Activated T-cell treated with anti-CD3 and anti-CD28 coated beads, Interleukin-2, amount 50 U/mL, for 24 hours (primary cell): ENCODE measurements around the gene WNT7A.

Experiments used
- DNase-seq: peaks from one replicate; pipeline ENCODE4 v3.0.0-alpha.2; 2020
- H3K27ac Mint-ChIP-seq: 2 replicates; pipeline ENCODE4 v1.8.0; 2020; ENCODE audit warnings: mild to moderate bottlenecking, mixed read lengths
- H3K27me3 Mint-ChIP-seq: 2 replicates; pipeline ENCODE4 v1.8.0; 2020; ENCODE audit warnings: mixed read lengths
- H3K36me3 Mint-ChIP-seq: 2 replicates; pipeline ENCODE4 v1.8.0; 2020; ENCODE audit warnings: low read depth, mixed read lengths
- H3K4me1 Mint-ChIP-seq: 2 replicates; pipeline ENCODE4 v1.8.0; 2020; ENCODE audit warnings: low read depth, mixed read lengths
- H3K4me3 Mint-ChIP-seq: 2 replicates; pipeline ENCODE4 v1.8.0; 2020; ENCODE audit warnings: mild to moderate bottlenecking, moderate library complexity, mixed read lengths
- H3K9me3 Mint-ChIP-seq: 2 replicates; pipeline ENCODE4 v1.8.0; 2020; ENCODE audit warnings: mixed read lengths

The WNT7A gene

DNA sequence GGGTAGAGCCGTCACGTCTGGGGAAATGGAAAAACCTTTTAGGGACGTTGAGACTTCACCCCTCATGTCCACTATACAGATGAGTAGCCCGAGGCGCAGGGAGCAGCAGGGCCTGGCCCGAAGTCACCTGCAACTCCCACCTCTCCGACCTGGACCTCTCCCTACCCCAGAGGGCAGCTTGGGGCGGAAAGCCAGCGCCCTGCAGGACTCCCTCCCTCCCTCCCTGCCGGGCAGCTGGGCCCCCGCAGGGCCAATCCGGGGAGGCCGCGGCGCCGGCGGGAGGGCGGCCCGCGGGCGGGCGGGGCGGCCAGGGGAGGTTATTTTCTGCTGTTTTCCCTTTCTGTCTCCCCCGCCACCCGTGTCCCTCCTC lies 2.0 kb downstream of the WNT7A start:
- Mint-ChIP-seq H3K9me3 (no peaks in the 10 kb centered on the region), H3K27ac (no peak overlapping the region), H3K36me3 (no peaks in the 10 kb centered on the region), H3K27me3 (peaks cover 45% of the 10 kb centered on the region), H3K4me3 (peak overlapping the region; percentile 69), H3K4me1 (peaks cover 12% of the 10 kb centered on the region)
- DNase-seq, result peak; percentile 45

DNA sequence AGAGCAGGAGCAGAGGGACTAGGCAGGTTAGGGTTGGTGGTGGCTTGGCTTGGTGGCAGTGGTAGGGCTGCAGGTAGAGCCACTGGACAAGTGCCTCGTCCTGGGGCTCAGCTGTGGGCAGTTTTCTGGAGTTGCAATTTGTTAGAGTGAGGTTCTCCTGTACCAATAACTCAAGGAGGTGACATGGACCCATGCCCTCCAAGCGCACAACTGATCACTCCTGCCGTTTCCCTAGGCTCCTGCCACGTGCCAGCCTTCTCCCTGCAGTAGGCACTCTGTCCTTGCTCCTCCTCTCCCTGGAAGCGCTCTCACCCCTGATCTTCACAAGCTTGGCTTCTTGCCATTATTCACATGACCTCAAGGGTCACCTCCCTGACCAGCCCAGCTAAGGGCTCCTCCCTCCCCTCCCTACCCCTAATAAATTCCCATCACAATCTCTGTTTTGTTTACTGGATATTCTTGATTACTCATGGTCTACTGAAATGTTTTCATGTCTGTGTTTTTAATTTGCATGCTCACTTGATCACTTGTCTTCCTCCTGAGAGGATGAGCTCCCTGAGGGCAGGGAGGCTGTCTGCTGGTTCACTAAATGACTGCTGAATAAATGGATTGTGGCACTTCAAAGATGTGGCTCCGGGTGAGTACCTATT lies 3.3 kb downstream of the WNT7A start:
- no peak overlapping the region for H3K27ac Mint-ChIP-seq
- DNase-seq, result peak; percentile 17
- peaks cover 12% of the 10 kb centered on the region for H3K4me1 Mint-ChIP-seq
- peaks cover 3% of the 10 kb centered on the region for H3K9me3 Mint-ChIP-seq
- H3K27me3 Mint-ChIP-seq, result peaks cover 32% of the 10 kb centered on the region
- no peak overlapping the region for H3K4me3 Mint-ChIP-seq
- peaks cover 3% of the 10 kb centered on the region for H3K36me3 Mint-ChIP-seq

DNA sequence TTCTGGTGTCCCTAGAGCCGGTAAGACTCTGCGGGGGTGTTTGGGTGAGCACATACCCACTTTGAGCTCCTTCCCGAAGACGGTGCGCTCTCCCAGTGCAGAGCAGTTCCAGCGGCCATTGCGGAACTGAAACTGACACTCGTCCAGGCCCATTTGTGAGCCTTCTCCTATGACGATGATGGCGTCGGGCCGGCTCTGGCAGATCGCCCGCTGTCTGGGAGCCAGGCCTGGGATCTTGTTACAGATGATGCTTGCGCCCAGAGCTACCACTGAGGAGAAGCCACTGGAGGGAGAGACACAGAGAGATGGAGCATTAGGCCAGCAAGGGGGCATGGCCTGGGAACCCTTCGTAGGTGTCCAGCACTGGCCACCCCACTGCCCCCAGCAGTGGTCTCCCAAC lies 5.0 kb downstream of the WNT7A start:
- H3K27ac Mint-ChIP-seq, result no peak overlapping the region
- no peak overlapping the region for H3K4me3 Mint-ChIP-seq
- H3K4me1 Mint-ChIP-seq, result peaks cover 13% of the 10 kb centered on the region
- no peak for DNase-seq
- peaks cover 25% of the 10 kb centered on the region for H3K27me3 Mint-ChIP-seq
- peaks cover 3% of the 10 kb centered on the region for H3K36me3 Mint-ChIP-seq
- H3K9me3 Mint-ChIP-seq, result peaks cover 3% of the 10 kb centered on the region

DNA sequence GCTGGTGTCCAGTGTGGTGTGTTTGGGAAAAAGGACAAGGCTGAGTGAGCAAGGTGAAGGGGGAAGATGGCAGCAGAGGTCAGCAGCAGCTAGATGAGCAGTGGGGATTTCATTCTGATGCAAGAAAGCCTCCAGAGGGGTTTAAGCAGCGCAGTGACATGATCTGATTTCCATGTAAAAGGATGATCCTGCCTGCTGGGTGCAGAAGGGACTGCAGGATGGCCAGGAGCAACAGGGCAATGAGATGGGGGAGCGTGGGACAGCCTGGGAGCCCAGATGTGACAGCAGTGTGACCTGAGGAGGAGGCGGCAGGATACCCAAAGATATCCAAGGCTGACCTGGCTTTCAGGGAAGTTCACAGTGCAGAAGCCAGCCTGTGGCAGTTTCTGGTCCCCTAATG lies 6.1 kb downstream of the WNT7A start:
- DNase-seq, result no peak
- Mint-ChIP-seq H3K27ac (no peak overlapping the region), H3K4me3 (no peak overlapping the region), H3K36me3 (peaks cover 3% of the 10 kb centered on the region), H3K9me3 (peaks cover 3% of the 10 kb centered on the region), H3K4me1 (peaks cover 10% of the 10 kb centered on the region), H3K27me3 (peaks cover 20% of the 10 kb centered on the region)

DNA sequence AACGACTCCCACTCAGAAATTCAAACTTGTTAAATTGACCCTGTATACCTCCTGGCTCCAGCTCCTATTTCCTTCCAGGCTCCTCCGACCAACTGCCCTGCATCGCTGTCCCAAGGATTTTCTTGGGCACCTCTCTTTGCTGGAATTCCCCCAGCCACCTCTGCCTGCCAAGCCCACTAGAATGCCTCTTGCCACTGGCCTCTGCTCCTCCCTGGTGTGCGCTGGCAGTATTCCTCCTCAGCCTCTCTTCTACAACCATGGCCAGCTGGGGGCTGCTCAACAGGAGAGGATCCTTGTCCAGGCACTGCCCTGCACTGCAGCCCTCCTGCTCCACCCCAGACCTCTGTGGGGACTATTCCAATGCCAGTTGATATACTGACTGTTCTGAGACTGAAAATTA lies 7.4 kb downstream of the WNT7A start:
- H3K4me3 Mint-ChIP-seq, result no peak overlapping the region
- H3K36me3 Mint-ChIP-seq, result peaks cover 3% of the 10 kb centered on the region
- H3K4me1 Mint-ChIP-seq, result peaks cover 15% of the 10 kb centered on the region
- peaks cover 3% of the 10 kb centered on the region for H3K9me3 Mint-ChIP-seq
- H3K27ac Mint-ChIP-seq, result no peak overlapping the region
- H3K27me3 Mint-ChIP-seq, result peaks cover 10% of the 10 kb centered on the region
- no peak for DNase-seq

DNA sequence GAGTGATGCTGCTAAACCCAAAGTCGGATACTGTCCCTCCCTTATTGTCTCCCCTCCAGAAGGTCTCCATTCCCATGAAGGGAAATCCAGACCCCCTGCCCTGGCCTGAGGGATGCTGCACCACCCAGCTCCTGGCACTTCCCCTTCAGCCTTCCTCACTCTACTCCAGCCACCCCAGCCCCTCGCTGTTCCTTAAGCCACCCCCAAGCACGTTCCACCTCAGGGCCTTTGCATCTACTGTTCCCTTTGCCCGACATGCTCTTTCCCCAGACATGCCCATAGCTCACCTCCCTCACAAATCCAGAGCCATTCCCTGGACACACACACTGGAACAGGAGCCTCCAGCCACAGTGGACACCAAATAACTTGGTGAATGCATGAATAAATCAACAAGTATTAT lies 8.1 kb downstream of the WNT7A start:
- Mint-ChIP-seq H3K9me3 (peaks cover 3% of the 10 kb centered on the region), H3K36me3 (peaks cover 3% of the 10 kb centered on the region), H3K4me3 (no peak overlapping the region), H3K27ac (no peak overlapping the region), H3K27me3 (peaks cover 5% of the 10 kb centered on the region), H3K4me1 (peaks cover 22% of the 10 kb centered on the region)
- no peak for DNase-seq

DNA sequence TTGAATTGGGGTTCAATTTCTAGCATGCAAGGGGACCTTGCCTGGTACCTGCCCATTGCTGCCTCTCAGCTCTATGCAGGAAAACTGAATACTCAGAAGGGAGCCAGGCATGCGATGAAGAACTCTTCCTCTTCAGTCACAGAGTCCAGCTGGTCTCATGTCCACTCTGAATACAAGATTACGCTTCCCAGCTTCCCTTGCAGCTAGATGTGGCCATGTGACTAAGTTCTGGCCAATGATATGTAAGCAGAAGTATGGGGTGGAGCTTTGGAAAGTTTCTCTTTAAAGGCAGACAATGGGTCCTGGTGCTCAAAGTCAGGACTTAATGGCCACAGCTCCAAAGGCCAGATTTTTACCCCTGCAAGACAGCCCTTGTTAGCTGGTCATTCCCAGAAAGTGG lies 9.0 kb downstream of the WNT7A start:
- H3K27me3 Mint-ChIP-seq, result no peaks in the 10 kb centered on the region
- H3K9me3 Mint-ChIP-seq, result peaks cover 3% of the 10 kb centered on the region
- peaks cover 31% of the 10 kb centered on the region for H3K4me1 Mint-ChIP-seq
- no peak for DNase-seq
- no peak overlapping the region for H3K27ac Mint-ChIP-seq
- H3K4me3 Mint-ChIP-seq, result no peak overlapping the region
- peaks cover 3% of the 10 kb centered on the region for H3K36me3 Mint-ChIP-seq

DNA sequence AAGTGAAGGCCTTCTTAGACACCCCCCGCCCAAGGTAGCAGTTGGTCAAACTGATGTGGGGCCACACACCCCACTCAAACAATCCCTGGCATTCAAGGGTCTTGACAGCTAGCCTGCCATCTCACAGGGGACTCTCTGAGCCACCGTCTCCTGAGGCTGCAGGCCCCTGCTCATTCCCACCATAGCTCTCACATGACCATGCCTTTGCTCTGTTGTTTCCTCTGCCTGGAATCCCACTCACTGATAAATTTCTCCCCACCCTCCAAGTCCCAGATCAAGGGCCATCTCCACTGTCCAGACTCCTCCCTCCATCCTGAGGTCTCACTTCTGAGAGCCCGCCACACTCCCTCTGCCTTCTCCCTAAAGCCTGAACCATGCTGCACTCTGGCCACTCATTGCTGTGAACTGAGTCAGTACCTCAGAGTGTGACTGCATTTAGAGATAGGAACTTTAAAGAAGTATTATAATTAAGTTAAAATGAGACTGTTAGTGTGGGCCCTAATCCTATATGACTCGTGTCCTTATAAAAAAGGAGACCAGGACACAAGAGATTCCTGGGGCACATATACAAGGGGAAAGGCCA lies 10.0 kb downstream of the WNT7A start:
- Mint-ChIP-seq H3K27me3 (no peaks in the 10 kb centered on the region), H3K36me3 (peaks cover 3% of the 10 kb centered on the region), H3K9me3 (peaks cover 3% of the 10 kb centered on the region), H3K4me3 (no peak overlapping the region), H3K4me1 (peaks cover 39% of the 10 kb centered on the region), H3K27ac (no peak overlapping the region)
- no peak for DNase-seq

DNA sequence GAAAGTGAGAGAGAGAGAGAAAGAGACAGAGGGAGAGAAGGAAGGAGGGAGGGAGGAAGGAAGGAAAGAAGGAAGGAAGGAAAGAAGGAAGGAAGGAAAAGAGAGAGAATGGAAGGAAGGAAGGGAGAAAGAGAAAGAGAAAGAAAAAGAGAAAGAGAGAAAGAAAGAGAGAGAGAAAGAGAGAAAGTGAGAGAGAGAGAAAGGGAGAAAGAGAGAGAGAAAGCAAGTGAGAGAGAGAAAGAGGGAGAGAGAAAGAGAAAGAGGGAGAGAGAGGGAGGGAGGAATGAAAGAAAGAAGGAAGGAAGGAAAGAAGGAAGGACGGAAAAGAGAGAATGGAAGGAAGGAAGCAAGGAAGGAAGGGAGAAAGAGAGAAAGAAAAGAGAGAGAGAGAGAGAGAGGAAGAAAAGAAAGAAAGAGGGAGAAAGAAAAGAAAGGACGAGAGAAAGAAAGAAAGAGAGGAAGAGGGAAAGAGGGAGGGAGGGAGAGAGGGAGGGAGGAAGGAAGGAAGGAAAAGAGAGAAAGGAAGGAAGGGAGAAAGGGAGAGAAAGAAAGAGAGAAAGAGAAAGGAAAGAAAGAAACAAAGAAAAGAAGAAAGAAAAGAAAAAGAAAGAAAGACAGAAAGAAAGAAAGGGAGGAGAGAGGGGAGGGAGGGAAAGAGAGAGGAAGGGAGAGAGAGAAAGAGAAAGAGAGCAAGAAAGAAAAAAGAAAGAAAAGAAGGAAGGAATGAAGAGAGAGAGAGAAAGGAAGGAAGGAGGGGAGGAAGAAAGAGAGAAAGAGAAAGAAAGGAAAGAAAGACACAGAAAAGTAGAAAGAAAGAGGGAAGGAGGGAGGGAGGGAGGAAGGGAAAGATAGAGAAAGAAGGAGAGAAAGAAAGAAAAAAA lies 10.8 kb downstream of the WNT7A start:
- peaks cover 3% of the 10 kb centered on the region for H3K36me3 Mint-ChIP-seq
- H3K4me3 Mint-ChIP-seq, result no peak overlapping the region
- peaks cover 3% of the 10 kb centered on the region for H3K9me3 Mint-ChIP-seq
- peaks cover 39% of the 10 kb centered on the region for H3K4me1 Mint-ChIP-seq
- no peak overlapping the region for H3K27ac Mint-ChIP-seq
- H3K27me3 Mint-ChIP-seq, result no peaks in the 10 kb centered on the region
- DNase-seq, result no peak

DNA sequence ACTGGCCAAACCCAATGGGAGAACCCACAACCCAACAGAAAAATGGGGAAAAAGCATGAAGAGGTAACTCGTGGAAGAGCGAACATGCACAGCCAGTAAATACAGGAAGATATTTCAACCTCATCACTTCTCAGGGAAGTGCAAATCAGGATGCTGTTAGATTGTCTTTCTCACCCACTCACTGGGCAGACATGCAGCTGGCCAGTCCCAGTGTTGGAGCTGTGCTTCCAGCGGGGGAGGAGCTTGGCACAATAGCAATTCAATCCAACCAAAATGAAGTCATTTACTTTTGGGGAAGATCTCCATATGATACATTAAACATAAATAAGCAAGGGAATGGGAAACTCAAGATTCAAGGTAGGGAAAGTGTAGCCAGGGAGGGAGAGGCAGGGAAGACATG lies 12.1 kb downstream of the WNT7A start:
- Mint-ChIP-seq H3K4me3 (no peak overlapping the region), H3K36me3 (peaks cover 3% of the 10 kb centered on the region), H3K9me3 (peaks cover 3% of the 10 kb centered on the region), H3K4me1 (peaks cover 39% of the 10 kb centered on the region), H3K27ac (peak overlapping the region; percentile 10), H3K27me3 (no peaks in the 10 kb centered on the region)
- DNase-seq, result no peak

DNA sequence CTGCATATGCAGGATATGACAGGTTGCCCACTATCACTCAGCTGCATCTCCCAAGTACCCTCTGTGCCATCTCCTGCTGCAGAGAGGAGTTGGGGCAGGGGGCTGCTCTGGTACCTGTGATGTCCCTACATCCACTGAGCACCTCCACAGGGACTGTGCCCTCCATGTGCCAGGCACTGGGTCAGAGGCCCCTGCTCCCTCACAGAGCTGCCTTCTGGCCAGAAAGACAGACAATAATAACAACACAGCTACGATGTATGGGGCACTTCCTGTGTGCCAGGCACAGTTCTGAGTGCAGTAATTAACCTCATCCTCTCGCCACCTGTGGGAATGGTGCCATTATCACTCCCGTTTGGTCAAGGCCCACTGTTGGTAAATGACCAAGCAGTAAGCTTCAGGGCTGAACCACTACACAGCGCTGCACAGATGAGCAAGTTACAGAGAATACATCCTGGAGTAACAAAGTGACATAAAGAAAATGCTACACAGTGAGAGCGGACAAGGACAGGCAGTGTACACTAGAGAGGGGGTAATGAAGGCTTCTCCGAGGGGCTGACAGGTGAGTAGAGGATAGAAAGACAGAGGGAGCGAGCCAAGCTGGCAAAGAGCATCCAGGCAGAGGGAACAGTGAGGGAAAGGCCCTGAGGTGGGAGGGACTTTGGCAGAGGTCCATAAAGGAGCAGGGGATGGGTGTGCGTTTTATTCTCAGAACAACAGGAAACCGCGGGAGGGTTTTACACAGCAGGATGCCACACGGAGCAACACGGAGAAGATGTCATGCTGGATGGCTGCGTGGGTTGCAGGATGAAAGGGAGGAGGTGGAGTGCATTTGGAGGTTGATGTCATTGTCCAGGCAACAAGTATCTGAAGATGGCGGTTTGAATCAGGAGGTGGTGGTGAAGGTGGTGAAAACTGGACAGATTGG lies 13.6 kb downstream of the WNT7A start:
- Mint-ChIP-seq H3K4me3 (peak overlapping the region; percentile 35), H3K36me3 (no peaks in the 10 kb centered on the region), H3K27me3 (peaks cover 2% of the 10 kb centered on the region), H3K4me1 (peaks cover 39% of the 10 kb centered on the region), H3K27ac (peak overlapping the region; percentile 84), H3K9me3 (no peaks in the 10 kb centered on the region)
- DNase-seq, result peak; percentile 52

DNA sequence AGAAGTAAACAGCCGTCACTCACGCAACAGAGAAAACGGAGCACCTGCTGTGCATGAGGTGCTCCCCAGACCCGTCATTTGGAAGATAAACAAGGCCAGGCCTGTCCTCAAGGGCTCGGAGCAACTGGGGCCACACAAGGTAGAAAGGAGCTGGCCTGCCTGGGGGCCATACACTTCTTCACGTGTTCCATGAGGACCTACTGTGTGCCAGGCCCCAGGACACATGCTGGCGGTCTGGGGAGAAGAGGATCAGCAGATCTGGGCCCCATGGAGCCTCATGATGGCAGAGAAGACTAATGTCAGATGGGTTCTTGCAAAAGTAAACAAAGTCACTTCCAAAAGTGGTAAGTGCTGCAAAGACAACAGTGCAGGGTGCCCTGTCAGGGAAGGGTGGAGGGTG lies 14.3 kb downstream of the WNT7A start:
- no peak for DNase-seq
- Mint-ChIP-seq H3K4me1 (peaks cover 39% of the 10 kb centered on the region), H3K27me3 (peaks cover 4% of the 10 kb centered on the region), H3K9me3 (no peaks in the 10 kb centered on the region), H3K36me3 (no peaks in the 10 kb centered on the region), H3K4me3 (no peak overlapping the region), H3K27ac (peak overlapping the region; percentile 38)

DNA sequence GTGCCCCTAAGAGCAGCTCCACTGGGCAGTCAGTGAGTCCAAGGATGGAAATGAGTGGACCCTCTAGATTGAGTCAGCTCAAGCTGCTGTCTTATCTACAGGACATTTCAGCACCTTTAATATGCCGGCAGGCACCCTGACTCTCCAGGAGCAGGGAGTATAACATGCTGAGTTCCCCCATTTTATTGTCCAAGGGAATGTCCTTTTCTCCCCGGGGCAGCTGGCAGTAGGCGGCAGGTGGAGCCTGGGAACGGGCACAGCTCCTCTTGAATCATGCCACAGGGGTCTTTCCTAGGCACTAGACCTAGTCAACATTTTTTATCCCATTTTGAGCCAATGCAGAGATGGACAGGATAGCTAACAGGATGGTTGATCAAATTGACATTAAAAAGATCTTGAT lies 14.8 kb downstream of the WNT7A start:
- Mint-ChIP-seq H3K27ac (no peak overlapping the region), H3K4me3 (no peak overlapping the region), H3K9me3 (no peaks in the 10 kb centered on the region), H3K4me1 (peaks cover 39% of the 10 kb centered on the region), H3K27me3 (peaks cover 4% of the 10 kb centered on the region), H3K36me3 (no peaks in the 10 kb centered on the region)
- no peak for DNase-seq

DNA sequence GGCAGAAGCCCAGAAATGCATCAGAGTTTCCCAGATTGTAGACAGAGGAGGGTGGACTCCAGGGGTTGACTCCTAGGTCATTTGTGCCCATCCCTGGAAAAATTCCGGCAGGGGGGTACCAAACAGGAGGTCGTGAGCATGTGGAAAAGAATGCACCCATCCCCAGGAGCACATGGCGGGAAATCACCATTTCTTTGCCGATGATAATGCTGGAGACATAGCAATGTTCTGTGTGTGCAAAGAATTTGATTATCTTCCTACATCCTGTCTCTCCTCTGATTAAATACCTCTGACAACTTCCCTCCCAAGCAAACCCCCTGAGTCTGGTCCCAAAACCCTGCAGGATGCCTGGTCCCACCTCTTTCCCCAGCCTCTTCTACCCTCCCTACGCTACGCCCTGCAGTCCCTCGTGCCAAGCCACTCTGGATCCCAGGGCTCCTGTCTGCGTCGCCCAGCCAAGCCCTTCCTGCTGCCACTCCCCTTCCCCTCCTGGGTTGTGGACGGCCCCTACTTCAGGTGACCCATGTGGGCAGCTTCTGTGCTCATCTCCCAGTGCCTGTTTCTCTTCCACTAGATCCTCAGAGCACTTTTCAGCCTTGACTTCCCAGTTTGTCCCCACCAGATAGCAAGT lies 15.8 kb downstream of the WNT7A start:
- no peak overlapping the region for H3K27ac Mint-ChIP-seq
- DNase-seq, result no peak
- H3K27me3 Mint-ChIP-seq, result peaks cover 4% of the 10 kb centered on the region
- no peak overlapping the region for H3K4me3 Mint-ChIP-seq
- peaks cover 36% of the 10 kb centered on the region for H3K4me1 Mint-ChIP-seq
- H3K36me3 Mint-ChIP-seq, result no peaks in the 10 kb centered on the region
- no peaks in the 10 kb centered on the region for H3K9me3 Mint-ChIP-seq
